GM12878 (cell line): ENCODE measurements around the gene SNRPA1. TPM values are rescaled to one million over a fixed set of nuclear protein-coding genes. Genes with fewer than 3 reads are reported as not detected.

ENCODE experiments used
- ATAC-seq: fragments of 200-7000 bp; cut with Tn5 transposase; 3 replicates; pipeline ENCODE4 v1.9.1; 2020; ENCODE audit warnings: mild to moderate bottlenecking, moderate library complexity
- BruUV-seq: library from RNA; stranded (reverse); fragments of 400-500 nt; replicated peaks from 2 replicates; lab custom pipeline; 2021; lab: Mats Ljungman, UMichigan
- CTCF ChIA-PET: fragments of 300-600 bp; sonication (Branson Sonifier 250); formaldehyde crosslinking; extraction: SDS; loops from one replicate; lab custom pipeline; 2021; ENCODE audit warnings: inconsistent platforms; lab: Yijun Ruan, JAX
- POLR2A ChIA-PET: fragments of 350-600 bp; formaldehyde crosslinking; extraction: SDS; loops from one replicate; lab custom pipeline; 2021; ENCODE audit warnings: inconsistent platforms; lab: Charles Lee
- RAD21 ChIA-PET: fragments of 300-600 bp; sonication (Branson Sonifier 250); formaldehyde crosslinking; loops from one replicate; lab custom pipeline; 2023; ENCODE audit warnings: antibody characterized with exemption; ENCODE audit not compliant: unreplicated experiment; lab: Charles Lee
- SMC1A ChIA-PET: fragments of 300-600 bp; sonication (Branson Sonifier 250); formaldehyde crosslinking; loops from one replicate; lab custom pipeline; 2023; ENCODE audit not compliant: unreplicated experiment, uncharacterized antibody; lab: Charles Lee
- DNase-seq: peaks from one replicate; pipeline ENCODE4 v3.0.0-alpha.2; 2011; ENCODE audit warnings: low read depth, low spot score
- FAIRE-seq: peaks from 3 replicates; lab custom pipeline; 2011; peaks lifted over from hg19 to GRCh38; lab: Jason Lieb, UNC
- H2AFZ ChIP-seq: 2 replicates; pipeline ENCODE4 v1.6.0; 2011; ENCODE audit warnings: low read depth, low read length, control low read depth; ENCODE audit not compliant: control insufficient read depth
- H3K27ac ChIP-seq: 2 replicates; pipeline ENCODE4 v1.5.1; 2011; ENCODE audit warnings: control low read depth; ENCODE audit not compliant: control insufficient read depth, insufficient read depth
- H3K27me3 ChIP-seq, 2 experiments: replicated peaks in 1 of 2; 2 replicates each; pipeline versions ENCODE4 v1.6.0 to v1.6.1; 2011; ENCODE audit warnings: low read length in 1 of 2; ENCODE audit not compliant: control insufficient read depth in 2 of 2, insufficient read depth in 2 of 2
- H3K36me3 ChIP-seq, 2 experiments: 2 replicates each; pipeline ENCODE4 v1.5.1; 2011; ENCODE audit warnings: low read length in 1 of 2; ENCODE audit not compliant: control insufficient read depth in 2 of 2, insufficient read depth in 2 of 2
- H3K4me1 ChIP-seq: 2 replicates; pipeline ENCODE4 v1.6.1; 2011; ENCODE audit warnings: mild to moderate bottlenecking, low read length, moderate library complexity, mixed read lengths; ENCODE audit not compliant: control insufficient read depth, insufficient read depth
- H3K4me2 ChIP-seq: 2 replicates; pipeline ENCODE4 v1.6.0; 2011; ENCODE audit warnings: control low read depth; ENCODE audit not compliant: control insufficient read depth, insufficient read depth
- H3K4me3 ChIP-seq: fragments of 200-600 bp; sonication (generic); 2 replicates; pipeline ENCODE4 v1.5.1; 2016
- H3K79me2 ChIP-seq: 2 replicates; pipeline ENCODE4 v1.6.0; 2011; ENCODE audit warnings: low read length; ENCODE audit not compliant: control insufficient read depth, insufficient read depth
- H3K9ac ChIP-seq: 2 replicates; pipeline ENCODE4 v1.8.0; 2011; ENCODE audit warnings: low read length, control low read depth, mixed read lengths; ENCODE audit not compliant: control insufficient read depth, insufficient read depth
- H3K9me3 ChIP-seq: replicated peaks from 3 replicates; pipeline ENCODE4 v1.5.1; 2011; ENCODE audit warnings: mild to moderate bottlenecking, low read length; ENCODE audit not compliant: control insufficient read depth, insufficient read depth
- H4K20me1 ChIP-seq: 2 replicates; pipeline ENCODE4 v1.6.0; 2011; ENCODE audit not compliant: control insufficient read depth, insufficient read depth
- MLLT1 ChIP-seq: fragments of 450-650 bp; IDR thresholded peaks from 2 replicates; pipeline ENCODE4 v1.6.1; 2016; ENCODE audit warnings: mild to moderate bottlenecking
- PKNOX1 ChIP-seq: fragments of 450-650 bp; IDR thresholded peaks from 2 replicates; pipeline ENCODE4 v1.6.1; 2016; ENCODE audit warnings: mild to moderate bottlenecking
- SUZ12 ChIP-seq: fragments of 200-600 bp; sonication (generic); IDR thresholded peaks from one replicate; pipeline ENCODE4 v1.6.1; 2018; ENCODE audit warnings: antibody characterized with exemption, mild to moderate bottlenecking; ENCODE audit not compliant: unreplicated experiment
- WGBS: methylation state at CpG from one replicate; pipeline ENCODE4 v1.1.6; 2016; ENCODE audit warnings: low lambda C conversion rate; ENCODE audit not compliant: insufficient replicate concordance, insufficient coverage; ENCODE audit errors: missing lambda C conversion rate; 5-methylcytosine and 5-hydroxymethylcytosine counted together
- in situ Hi-C: fragments of 300-500 bp; cut with MboI; formaldehyde crosslinking; loops from 9 replicates; pipeline ENCODE4 v1.14.3; 2018; ENCODE audit warnings: mixed read lengths
- intact Hi-C: fragments of 100-400 bp; cut with micrococcal nuclease; formaldehyde crosslinking; loops from one replicate; pipeline ENCODE4 v1.14.2; 2022; ENCODE audit not compliant: unreplicated experiment
- polyA plus RNA-seq, 11 experiments: library from polyadenylated mRNA; depleted of rRNA in 4 of 11; unstranded in 6 of 11; stranded (reverse) in 5 of 11; fragments of >200 nt; fragmentation: Nextera tagmentation in 4 of 11; fragmentation: Illumina TruSeq in 1 of 11; extraction: Ambion mirVana in 4 of 11; extraction: Trizol in 1 of 11; gene quantifications; 1 replicate in 1 of 11; 2 replicates in 10 of 11; pipeline versions ENCODE4 v1.2.1 to v1.2.3, GENCODE V29; 2011 to 2016; ENCODE audit warnings: inconsistent platforms in 2 of 11, missing spikeins in 2 of 11, low read depth in 1 of 11
- total RNA-seq, 4 experiments: library from RNA; depleted of rRNA in 3 of 4; stranded (reverse); fragments of >200 nt in 3 of 4; fragmentation: Illumina TruSeq in 1 of 4; extraction: Trizol in 1 of 4; gene quantifications; 2 replicates each; pipeline versions ENCODE4 v1.2.1 to v1.2.3, GENCODE V29; 2013 to 2021

Gene SNRPA1
- total and polyA plus RNA-seq, 10 of the 15 experiments (the other 5 are each of a cell fraction or from before 2014, with no cell fraction given) = 59.9 to 267 (median 161) TPM

- TF ChIP-seq PKNOX1 = no peak
- TF ChIP-seq MLLT1 = no peak
- no peak for TF ChIP-seq SUZ12
- Histone ChIP-seq H3K9ac (no peak overlapping the region), H3K4me2 (no peak overlapping the region), H4K20me1 (no peaks in the 10 kb centered on the region), H2AFZ (no peak overlapping the region), H3K27me3 (no peaks in the 10 kb centered on the region), H3K79me2 (peaks cover 22% of the 10 kb centered on the region), H3K36me3 (peaks cover 18 to 28% of the 10 kb centered on the region in 2 experiments), H3K9me3 (no peaks in the 10 kb centered on the region), H3K4me3 (no peak overlapping the region), H3K27ac (no peak overlapping the region), H3K4me1 (peaks cover 10% of the 10 kb centered on the region)
- ChIA-PET RAD21 (interaction anchor here (0.5 to 4.2 kb wide), 3 partner anchors 15 to 19 kb away, joined by 3 to 28 read pairs (median 3); no protein-coding TSS in a partner anchor), CTCF (interaction anchor here (0.7 to 5.0 kb wide), 7 partner anchors 9 to 368 kb away, joined by 3 to 52 read pairs (median 4); no protein-coding TSS in a partner anchor), SMC1A (interaction anchor here (0.6 to 4.8 kb wide), 6 partner anchors 11 to 251 kb away, joined by 3 to 41 read pairs (median 7); partner anchors contain the start of gene SNRPA1), POLR2A (interaction anchor here (0.9 to 2.5 kb wide), 2 partner anchors 7 to 21 kb away, joined by 4 to 10 read pairs; no protein-coding TSS in a partner anchor)
- no TSS peak for BruUV-seq
- intact Hi-C loops (no loop called here), in situ Hi-C loops (no loop called here)
- FAIRE-seq (no peak), DNase-seq (no peak), ATAC-seq (no peak)
- WGBS = 72% methylated on average over 5 of the region's 5 CpGs
Measured at GRCh38 chr15:101273534-101273933, 21.5 kb downstream of the SNRPA1 start.
